Medulla oblongata (tissue), 1 donor: ENCODE results near the gene SLC25A25.
A peak's percentile ranks its signal among the peaks of the same experiment; 100 is the strongest.

Experiments used
- DNase-seq: peaks from one replicate; pipeline ENCODE4 v3.0.0-alpha.2; 2015; ENCODE audit errors: extremely low spot score

The SLC25A25 gene

GRCh38 chr9:128096616-128097536 lies 28.8 kb downstream of the SLC25A25 start:
- DNase-seq, result no peak

GRCh38 chr9:128097543-128098296 lies 29.7 kb downstream of the SLC25A25 start:
- DNase-seq, result no peak

- peak; percentile 91 for DNase-seq
Measured at GRCh38 chr9:128098297-128099230, 30.5 kb downstream of the SLC25A25 start.

GRCh38 chr9:128099231-128099931 lies 31.3 kb downstream of the SLC25A25 start:
- DNase-seq, result no peak

- DNase-seq, result no peak
Measured at GRCh38 chr9:128099932-128100491, 32.0 kb downstream of the SLC25A25 start.

GRCh38 chr9:128100581-128100980 lies 32.5 kb downstream of the SLC25A25 start:
- no peak for DNase-seq

GRCh38 chr9:128101231-128101661 lies 33.2 kb downstream of the SLC25A25 start:
- DNase-seq, result no peak

- no peak for DNase-seq
Measured at GRCh38 chr9:128101690-128102089, 33.7 kb downstream of the SLC25A25 start.

- DNase-seq, result no peak
Measured at GRCh38 chr9:128102196-128102595, 34.2 kb downstream of the SLC25A25 start.

GRCh38 chr9:128102861-128103588 lies 35.0 kb downstream of the SLC25A25 start:
- no peak for DNase-seq

GRCh38 chr9:128103589-128103962 lies 35.5 kb downstream of the SLC25A25 start:
- DNase-seq, result no peak

GRCh38 chr9:128104171-128104618 lies 36.2 kb downstream of the SLC25A25 start:
- no peak for DNase-seq

- DNase-seq, result no peak
Measured at GRCh38 chr9:128105538-128106175, 37.6 kb downstream of the SLC25A25 start.

GRCh38 chr9:128106181-128106939 lies 38.3 kb downstream of the SLC25A25 start:
- DNase-seq, result no peak

GRCh38 chr9:128106940-128107467 lies 39.0 kb downstream of the SLC25A25 start:
- no peak for DNase-seq

- no peak for DNase-seq
Measured at GRCh38 chr9:128107468-128108268, 39.6 kb downstream of the SLC25A25 start.

- DNase-seq, result no peak
Measured at GRCh38 chr9:128108269-128109049, 40.4 kb downstream of the SLC25A25 start.
